ENCODE data around the gene ITPR1.

ITPR1 gene

DNA sequence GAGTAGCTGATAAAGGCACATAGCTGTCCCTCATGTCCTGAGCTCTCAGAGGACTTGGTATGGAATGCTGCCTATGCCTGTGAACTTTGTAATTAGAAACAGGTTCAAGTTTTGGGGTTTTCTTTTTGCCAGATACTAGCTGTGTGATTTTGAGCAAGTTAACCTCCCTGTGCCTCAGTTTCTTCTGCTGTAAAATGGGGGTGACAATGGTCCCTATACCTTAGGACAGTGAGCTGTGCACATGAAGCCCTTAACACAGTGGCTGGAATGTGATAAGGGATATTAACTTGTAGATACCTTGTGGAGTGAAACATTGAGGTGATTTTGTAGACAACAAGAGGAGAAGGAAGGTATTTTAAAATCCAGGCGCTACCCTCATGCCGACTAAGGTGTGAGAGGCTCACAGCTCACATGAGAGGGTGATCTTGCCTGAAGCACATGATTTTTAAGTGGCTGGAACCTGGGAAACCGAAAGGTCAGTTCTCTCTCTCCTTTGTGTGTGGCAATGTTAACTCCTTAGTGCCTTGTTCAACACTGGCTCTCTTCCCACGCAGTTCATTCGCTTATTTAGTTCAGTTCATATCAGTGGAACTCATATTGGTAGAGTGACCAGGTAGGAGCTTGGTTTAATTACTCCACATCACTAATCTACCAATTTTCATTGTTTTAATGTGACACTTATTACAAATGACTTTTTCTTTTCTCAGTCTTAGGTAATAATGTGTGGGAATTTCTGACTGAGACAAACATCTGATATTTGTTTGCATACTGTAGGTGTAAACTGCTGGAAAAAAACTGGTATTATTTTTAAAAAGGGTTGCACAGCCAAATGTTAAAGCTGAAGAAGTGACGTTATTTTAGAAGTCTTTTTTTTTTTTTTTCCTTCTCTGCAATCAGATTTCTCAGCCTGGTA lies 236.2 kb downstream of the ITPR1 start:
- FAIRE-seq (no peak), DNase-seq (ENCODE audit: extremely low spot score, insufficient read length, low read depth) (no peak)

DNA sequence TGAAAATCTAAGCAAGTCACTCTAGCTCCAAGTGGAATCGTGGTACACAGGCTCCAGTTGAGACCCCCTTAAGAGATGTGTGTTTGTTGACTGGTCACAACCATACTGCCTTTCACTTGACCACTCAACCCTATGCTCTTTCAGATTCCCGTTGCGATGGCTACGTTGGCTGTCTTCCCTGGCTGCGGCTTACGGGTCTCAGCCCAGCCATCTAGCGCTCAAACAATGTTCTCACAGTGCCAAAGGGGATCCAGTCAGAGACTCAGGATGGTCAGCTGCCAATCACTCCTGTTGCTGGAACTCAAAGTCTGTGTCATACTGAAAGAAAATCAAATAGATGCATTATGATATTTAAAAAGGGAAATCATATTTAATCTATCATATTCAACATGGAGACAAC lies 237.6 kb downstream of the ITPR1 start:
- FAIRE-seq (no peak), DNase-seq (ENCODE audit: extremely low spot score, insufficient read length, low read depth) (no peak)

DNA sequence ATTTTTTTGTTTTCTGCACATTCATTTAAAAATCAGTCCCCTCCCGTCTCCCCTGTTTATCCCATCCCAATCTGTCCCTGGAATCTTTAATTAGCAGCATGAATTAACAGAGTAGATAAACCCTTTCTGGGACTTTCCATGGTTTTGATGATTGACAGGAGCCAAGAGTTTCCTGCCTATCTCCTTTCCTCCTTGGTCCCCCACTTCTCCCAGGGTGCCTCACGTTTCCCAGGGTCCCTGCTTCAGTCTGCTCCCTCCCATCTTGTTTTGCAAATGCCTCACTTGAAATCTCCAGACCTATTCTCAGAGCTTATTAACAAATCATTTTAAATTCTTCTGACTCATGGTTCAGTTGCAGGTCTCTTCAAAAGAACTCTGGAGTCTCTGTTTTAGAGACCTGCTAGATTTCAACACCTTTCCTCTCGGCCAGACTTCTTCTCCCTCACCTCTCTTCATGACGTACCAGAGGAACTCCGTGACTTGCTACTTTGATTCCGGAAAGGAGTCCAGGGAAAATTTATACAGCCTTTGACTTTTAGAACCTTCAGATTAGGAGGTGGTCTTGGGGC lies 238.5 kb downstream of the ITPR1 start:
- FAIRE-seq: no peak
- DNase-seq (ENCODE audit: extremely low spot score, insufficient read length, low read depth): no peak

DNA sequence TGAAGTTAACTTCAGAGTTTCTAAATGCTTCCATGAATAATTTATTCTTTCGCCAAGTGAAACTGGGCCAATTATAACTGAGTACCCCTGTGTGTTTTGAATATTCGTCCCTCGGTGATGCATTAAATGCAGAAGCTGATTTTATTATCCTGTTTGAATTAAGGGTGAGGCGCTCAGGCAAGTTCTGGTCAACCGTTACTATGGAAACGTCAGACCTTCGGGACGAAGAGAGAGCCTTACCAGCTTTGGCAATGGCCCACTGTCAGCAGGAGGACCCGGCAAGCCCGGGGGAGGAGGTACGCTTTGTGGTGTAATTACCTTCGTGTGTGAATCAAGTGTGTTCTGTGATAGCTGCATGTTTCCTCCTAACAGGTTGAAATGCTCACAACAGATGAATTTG lies 239.8 kb downstream of the ITPR1 start:
- FAIRE-seq: no peak

DNA sequence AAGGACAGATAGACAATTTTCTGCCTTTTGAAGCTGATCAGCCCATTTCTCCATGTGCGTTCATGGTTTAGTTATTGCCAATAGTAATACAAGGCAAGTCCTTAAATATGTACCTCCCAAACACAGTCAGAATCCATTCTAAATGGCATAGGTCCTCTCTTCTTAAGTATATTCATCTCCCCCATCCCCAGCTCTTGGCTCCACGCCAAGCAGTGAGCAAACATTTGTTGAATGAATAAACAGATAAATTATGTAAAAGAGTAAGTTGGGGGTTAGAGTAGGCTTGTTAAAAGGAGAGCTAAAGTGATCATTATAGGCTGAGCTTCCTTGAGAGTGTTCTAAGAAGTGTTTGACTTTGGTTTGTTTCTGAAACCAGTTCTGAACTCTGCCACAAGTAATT lies 241.3 kb downstream of the ITPR1 start:
- DNase-seq (ENCODE audit: extremely low spot score, insufficient read length, low read depth) (no peak), FAIRE-seq (no peak)

More for the DNA sequence above, 239.8 kb downstream of the ITPR1 start:
- DNase-seq (ENCODE audit: extremely low spot score, insufficient read length, low read depth): no peak

DNA sequence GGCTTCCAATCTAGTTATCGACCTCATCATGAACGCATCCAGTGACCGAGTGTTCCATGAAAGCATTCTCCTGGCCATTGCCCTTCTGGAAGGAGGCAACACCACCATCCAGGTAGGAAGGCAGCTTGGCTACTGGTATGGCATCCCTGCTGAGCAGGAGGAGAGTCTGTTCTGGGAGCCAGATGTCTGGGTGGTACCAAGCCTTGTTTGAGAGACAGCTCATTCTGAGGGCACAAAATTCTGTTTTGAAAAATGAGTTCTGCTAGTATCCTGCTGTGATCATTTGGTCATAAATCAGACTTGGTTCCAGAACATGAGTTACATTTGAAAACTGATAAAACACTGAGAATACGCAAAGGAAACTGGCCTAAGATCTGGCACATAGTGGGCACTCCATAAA lies 242.1 kb downstream of the ITPR1 start:
- DNase-seq (ENCODE audit: extremely low spot score, insufficient read length, low read depth) (no peak), FAIRE-seq (no peak)

DNA sequence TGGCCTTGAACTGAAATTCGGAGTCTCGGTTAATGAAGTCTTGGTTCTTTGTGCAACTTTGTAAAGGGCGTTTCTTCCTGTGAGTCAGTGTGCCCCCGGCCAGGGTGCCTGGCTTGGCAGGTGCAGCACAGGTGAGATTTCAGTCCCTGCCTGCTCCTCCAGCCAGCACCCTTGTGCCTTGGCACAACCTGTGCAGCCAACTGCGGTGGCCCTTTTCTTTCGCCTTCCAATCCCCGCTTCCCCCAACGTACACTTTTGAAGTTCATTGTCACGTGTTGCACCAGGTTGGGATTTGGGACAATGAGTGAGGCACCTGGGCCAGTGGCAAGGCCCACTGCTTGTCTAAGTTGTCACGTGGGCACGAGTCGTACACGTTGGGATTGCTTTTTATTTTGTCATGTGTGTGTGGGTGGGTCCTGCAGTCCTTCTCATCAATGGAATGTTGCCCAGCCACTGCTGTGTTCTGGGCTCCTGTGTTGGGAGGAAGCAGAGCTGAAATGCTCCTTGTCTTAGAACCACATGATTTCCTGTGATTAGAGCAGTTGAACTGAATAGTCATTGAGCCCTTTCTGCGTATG lies 243.2 kb downstream of the ITPR1 start:
- DNase-seq (ENCODE audit: extremely low spot score, insufficient read length, low read depth): no peak
- no peak for FAIRE-seq

DNA sequence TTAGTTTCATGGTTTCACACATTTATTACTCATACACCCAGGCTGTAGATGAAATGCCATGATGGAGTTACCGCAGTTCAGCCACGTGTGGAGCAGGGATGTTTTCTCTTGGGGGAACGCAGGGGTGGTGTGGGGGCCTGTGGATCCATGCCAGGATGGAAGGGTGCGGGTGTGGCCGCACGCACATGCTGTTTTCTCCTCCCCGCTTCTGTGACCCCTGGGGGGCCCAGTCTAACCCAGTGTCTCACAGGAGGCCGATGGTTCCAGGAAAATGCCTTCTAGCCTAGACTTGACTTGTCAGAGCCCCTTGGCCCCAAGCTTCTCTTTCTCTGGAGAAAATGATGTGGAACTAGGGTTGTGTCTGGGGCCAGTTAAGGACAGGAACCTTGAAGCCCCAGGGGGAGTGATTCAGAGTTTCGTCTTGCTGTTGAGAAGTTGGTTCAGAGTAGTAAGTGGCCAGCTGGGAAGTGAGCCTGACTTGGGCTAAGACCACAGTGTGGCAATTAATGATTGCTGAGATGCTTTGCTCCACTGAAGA lies 245.7 kb downstream of the ITPR1 start:
- DNase-seq (ENCODE audit: extremely low spot score, insufficient read length, low read depth) (no peak), FAIRE-seq (no peak)

DNA sequence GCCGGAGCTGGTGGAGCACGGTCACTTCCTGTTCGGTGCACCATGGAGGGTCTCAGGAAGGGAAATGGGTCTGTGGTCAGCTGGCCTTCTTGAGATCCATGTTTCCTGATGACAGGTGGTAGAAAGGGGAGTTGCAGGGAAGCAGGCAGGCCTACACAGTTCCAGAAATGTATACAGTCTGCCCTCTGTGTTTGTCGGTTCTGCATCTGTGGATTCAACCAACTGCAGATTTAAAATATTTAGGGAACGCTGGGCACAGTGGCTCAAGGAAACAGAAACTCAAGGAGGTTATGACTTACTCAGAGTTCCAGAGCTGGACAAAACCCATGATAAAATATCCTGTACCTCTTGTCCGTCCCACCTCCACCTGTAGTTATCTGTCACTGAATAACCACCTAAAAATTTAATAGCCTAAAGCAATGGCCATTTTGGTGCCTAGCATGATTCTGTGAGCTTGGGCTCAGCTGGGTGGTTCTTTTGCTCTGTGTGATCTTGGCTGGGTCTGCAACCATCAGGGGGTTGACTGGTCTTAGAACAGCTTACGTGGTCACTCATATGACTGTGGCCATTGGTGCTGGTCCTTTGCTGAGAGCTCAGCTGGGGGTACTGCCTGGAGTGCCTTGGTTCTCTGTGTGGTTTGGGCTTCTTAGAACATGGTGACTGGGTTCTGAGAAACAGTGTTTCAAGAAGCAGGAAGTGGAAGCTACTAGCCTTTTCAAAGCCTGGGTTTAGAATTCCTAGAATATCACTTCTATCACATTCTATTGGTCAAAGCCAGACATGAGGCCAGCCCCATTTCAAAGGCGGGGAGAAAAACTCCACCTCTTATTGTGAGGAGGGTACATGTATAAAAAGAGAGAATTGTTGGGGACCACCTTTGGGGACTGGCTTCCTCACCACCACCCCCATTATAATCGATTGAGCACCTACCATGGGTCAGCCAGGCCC lies 246.4 kb downstream of the ITPR1 start:
- no peak for FAIRE-seq
- no peak for DNase-seq (ENCODE audit: extremely low spot score, insufficient read length, low read depth)

DNA sequence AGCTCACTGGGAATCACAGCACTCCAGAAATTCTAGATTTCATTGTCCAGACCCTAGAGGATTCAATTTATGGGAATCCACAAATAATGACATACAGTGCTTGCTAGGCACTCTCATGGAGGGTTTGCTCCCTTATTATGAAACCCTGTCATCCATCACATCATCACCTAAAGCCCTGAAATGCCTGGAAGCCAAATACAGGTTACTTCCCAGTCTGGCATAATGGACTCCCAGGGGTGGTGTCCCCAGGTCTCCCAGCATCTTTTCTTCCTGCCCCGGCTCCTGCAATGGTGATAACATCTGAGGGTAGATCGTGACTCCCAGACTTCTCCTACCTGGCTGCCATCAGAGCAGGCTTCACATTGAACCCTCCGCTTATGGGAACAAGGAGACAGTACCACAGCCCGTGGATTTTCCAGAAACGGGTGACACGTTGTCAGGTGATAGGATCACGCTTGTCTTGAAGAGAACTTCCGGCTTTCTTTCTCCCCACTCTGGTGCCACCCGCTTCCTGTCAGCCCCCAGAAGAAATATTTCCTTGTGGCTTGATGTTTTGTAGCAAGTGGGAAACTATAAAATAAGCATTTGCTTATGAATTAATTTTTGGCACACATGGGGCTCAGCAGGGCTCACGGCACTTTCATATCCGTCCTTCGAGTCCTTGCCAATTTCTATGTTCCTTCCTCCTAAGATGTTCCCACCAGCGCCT lies 247.4 kb downstream of the ITPR1 start:
- no peak for DNase-seq (ENCODE audit: extremely low spot score, insufficient read length, low read depth)
- FAIRE-seq: no peak

DNA sequence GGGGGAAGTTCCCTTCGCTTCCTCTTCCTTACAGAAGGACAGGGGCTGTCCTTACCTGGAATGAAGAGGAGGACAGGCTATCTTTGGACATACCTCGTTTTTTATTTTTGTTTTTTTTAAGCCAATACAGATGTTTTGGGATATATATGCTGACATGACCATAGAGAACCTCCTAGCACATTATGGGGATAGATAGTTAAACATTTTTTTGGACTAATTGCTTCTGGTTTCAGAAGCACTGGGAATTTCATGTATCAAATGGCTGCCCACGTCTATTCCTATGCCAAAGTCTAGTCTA lies 247.9 kb downstream of the ITPR1 start:
- FAIRE-seq (no peak), DNase-seq (ENCODE audit: extremely low spot score, insufficient read length, low read depth) (no peak)

DNA sequence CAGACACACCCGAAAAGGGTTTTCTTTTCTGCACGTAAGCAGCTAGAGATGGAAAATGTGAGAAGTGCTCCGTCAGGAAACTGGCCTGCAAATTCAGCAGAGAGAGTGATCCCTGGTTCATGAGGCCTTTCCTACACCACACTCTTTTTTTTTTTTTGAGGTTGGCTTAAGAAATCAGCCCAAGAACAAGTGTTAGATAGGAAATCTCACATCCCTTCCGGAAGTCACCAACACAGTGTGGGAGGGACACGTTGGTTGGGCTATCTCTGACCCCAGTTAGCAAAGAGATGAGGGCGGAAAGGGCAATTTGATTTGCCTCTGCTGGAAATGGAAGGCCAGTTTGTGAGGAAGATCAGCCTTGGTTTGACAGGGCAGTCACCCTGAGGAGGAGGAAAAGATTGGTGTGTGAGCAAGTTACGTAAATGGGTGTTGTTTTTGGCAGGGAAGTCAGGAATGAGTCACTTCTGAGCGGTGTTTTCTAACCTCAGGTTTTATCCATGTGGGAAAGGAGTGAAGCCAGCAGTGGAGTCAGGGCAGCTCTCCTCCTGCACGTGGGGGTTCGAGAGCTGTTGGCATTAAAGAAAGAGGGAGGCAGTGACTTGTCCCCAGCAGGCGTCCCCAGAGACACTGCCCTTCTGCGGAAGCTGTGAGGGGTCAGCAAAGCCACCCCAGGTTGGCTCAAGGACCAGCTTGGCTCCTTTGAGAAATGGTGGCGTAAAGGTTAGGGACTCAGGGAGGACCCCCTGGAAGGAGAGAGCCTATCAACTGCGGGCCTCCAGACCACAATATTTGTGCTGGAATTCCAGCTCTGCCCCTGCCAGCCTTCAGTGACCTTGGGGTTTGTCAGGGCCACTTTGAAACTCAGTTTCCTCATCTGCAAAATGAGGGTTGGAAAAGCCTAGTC lies 248.5 kb downstream of the ITPR1 start:
- DNase-seq (ENCODE audit: extremely low spot score, insufficient read length, low read depth): no peak

DNA sequence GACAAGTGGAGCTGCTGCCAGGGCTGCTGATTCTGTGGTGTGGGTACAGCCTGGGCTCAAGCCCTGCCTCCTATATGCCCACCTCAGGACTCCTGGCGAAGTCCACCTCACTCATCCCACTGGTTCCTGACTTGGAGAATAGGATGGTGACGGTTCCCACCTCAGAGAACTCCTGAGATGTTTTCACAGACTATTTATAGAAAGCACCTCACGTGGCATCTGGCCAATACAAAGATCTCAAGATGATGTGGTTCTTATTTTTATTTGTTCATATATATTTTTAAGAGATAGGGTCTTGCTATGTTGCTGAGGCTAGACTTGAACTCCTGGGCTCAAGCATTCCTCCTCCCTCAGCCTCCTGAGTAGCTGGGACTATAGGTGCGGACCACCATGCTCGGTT lies 249.2 kb downstream of the ITPR1 start:
- no peak for FAIRE-seq

More for the DNA sequence above, 248.5 kb downstream of the ITPR1 start:
- FAIRE-seq: no peak

DNA sequence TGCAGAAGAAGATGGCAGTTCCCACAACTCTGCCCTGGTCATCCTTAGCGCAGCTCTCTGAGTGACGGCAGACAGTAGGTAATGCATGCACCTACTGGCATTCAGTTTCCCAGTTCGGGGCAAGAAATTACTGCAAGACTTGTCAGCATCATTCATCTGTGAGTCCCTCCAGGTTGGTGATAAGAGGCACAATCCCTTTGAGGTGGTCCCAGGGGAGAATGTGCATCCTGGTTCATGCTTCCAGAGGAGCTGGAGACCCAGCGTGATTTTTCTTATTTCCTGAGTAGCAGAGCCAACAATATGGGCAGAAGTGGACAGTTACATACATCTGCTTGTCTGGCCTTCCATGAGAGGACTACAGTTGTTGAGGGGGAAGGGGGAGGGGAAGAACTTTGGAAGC lies 250.2 kb downstream of the ITPR1 start:
- no peak for DNase-seq (ENCODE audit: extremely low spot score, insufficient read length, low read depth)
- FAIRE-seq: no peak

More for the DNA sequence above, 249.2 kb downstream of the ITPR1 start:
- no peak for DNase-seq (ENCODE audit: extremely low spot score, insufficient read length, low read depth)

DNA sequence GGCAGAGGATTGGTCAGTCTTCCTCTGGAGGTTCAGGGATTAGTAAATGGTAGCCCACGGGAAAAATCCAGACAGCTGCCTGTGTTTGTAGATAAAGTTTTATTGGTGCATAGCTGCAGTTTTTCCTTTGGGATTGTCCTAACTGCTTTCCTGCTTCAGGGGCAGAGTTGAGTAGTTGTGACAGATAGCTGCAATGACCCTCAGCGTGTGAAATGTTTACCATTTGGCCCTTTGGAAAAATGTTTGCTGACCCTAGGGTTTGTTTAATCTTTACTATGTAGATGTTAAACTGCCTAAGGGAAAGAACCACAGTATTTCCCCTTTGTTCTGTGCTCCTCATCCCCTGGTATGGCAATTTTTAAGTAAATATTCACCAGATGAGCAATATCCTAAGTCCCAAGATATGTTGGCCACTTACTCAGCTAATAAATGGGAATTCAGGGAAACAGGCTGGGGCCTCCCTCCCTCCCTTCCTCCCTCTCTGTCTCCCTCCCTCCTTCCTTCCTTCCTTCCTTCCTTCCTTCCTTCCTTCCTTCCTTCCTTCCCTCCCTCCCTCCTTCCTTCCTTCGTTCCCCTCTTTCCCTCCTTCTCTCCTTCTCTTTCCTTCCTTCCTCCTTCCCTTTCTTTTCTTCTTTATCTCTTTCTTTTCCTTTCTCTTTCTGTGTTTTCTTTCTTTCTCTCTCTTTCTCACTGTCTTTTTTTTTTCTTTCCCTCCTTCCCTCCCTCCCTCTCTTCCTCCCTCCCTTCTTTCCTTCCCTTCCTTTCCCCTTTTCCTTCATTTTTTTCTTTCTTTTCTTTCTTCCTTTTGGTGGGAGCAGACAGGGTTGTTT lies 251.5 kb downstream of the ITPR1 start:
- DNase-seq (ENCODE audit: extremely low spot score, insufficient read length, low read depth) (no peak), FAIRE-seq (no peak)

DNA sequence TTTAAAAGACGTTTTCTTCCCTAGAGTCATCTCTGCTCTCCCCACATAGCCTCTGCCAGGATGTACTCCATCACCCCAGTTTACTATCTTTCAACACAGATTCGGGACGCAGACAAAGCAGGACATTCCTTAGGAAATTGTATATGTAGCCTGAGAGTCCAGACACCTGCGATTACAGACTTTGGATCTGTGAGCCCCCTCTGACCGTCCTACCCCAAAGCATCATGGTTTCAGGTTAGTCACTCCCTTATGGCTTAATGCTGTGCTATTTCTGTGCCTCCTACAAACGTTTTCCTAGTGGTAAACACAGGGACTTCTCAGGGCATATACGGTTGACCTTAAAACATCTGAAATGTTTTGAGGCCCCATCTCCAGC lies 252.1 kb downstream of the ITPR1 start:
- FAIRE-seq (no peak), DNase-seq (ENCODE audit: extremely low spot score, insufficient read length, low read depth) (no peak)

DNA sequence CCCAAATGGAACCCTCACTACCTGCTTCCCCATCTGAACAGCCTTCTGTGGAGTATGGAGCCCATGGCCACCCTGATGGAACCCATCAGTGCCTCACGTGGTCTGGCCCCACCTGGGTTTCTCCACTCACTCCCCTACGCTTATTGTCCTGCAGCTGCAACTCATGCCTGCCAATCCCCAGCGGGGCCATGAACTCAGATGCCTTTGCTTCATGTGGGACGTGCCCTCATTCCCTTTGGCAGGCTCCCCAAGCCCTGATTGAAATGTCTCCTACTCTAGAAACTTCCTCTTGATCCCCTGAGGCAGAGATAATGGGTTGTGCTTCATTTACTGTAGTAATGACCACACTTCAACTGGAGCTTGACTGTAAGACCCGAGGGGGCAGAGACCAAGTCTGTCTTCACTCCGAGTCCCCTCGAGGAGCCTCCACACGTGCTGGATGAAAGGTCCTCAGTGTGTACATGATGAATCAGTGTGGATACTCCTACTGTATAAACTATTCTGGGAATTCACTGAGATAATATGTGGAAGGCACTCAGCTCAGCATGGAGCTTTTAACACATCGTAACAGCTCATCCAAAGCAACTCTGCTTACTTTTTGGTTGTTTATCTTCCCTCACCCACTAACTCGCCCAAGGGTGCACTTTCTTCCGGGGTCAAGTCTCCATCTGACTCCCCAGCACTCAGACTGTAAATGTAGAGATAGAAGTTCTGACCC lies 253.3 kb downstream of the ITPR1 start:
- DNase-seq (ENCODE audit: extremely low spot score, insufficient read length, low read depth): no peak
- FAIRE-seq: no peak
